ENCODE measurements around the gene RNASEH2C.
"Not testable (repeated sequence)": the region's sequence is repeated elsewhere in the genome, so short reads cannot be mapped to it uniquely, and the experiment has no call there.

Gene RNASEH2C

GRCh38 chr11:65691847-65692246 lies 28.8 kb downstream of the RNASEH2C start:
- H3K4me3 ChIP-seq (ENCODE audit: low read depth, low read length): not testable (repeated sequence)

- H3K4me3 ChIP-seq (ENCODE audit: low read depth, low read length): no peak overlapping the region
These were observed 34.6 kb downstream of the RNASEH2C start for GRCh38 chr11:65685981-65686380.

DNA sequence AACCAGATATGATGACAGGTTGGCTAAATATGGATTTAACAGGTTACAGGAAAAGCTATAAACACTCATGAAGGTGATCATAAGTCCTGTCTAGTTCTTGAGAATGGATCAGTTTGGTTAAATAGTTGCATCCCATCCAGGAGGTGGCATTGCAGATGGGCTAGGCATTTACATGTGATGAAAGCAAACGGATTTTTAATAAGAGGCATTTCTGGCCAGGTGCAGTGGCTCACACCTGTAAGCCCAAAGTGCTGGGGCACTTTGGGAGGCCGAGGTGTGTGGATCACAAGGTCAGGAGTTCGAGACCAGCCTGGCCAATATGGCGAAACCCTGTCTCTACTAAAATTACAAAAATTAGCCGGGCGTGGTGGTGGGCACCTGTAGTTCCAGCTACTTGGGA lies 37.1 kb downstream of the RNASEH2C start:
- H3K4me3 ChIP-seq (ENCODE audit: low read depth, low read length): not testable (repeated sequence)

GRCh38 chr11:65680192-65680743 lies 40.3 kb downstream of the RNASEH2C start:
- H3K4me3 ChIP-seq (ENCODE audit: low read depth, low read length): no peak overlapping the region

GRCh38 chr11:65672982-65673381 lies 47.6 kb downstream of the RNASEH2C start:
- no peak overlapping the region for H3K4me3 ChIP-seq (ENCODE audit: low read depth, low read length)

DNA sequence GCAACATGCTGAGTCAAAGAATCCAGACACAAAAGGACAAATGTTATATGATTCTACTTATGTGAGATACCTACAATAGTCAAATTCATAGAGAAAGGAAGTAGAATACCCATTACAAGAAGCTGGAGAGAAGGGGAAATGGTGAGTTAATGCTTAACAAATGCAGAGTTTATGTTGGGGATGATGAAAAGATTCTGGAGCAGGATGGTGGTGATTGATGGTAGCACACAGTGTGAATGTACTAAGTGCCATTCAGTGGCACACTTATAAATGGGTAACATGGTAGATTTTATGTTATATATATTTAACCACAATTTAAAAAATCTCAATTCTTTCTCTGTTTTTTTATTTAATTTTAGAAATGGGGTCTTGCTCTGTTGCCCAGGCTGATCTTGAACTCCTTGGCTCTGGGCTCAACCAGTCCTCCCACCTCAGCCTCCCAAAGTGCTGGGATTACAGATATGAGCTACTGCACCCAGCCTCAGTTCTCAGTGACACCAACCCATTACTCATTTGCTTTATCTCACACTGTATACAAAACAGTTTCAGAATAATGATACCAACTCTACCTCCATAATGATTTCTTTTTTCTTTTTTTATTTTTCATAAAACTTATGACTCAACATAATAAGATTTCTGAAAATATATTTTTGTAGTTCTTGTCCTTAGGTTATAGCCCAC lies 48.3 kb downstream of the RNASEH2C start:
- H3K4me3 ChIP-seq (ENCODE audit: low read depth, low read length): no peak overlapping the region

Measured in iPS-11a (cell line).